WTC11 (cell line): ENCODE results near the gene ATP2B1.

Experiments used
- CTCF ChIP-seq: fragments of 200-600 bp; IDR thresholded peaks from 2 replicates; pipeline ENCODE4 v1.8.0; 2022; ENCODE audit warnings: antibody characterized with exemption
- FOXJ3 ChIP-seq: sonication (generic); formaldehyde crosslinking; IDR thresholded peaks from 2 replicates; pipeline ENCODE4 v1.9.0; 2021; ENCODE audit warnings: missing genetic modification reagents, mild to moderate bottlenecking, borderline replicate concordance
- HMGA2 ChIP-seq: fragments of 250-450 bp; sonication (Bioruptor Pico); IDR thresholded peaks from 2 replicates; pipeline ENCODE4 v1.4.0; 2021; ENCODE audit warnings: mild to moderate bottlenecking, moderate library complexity
- JUN ChIP-seq: sonication (generic); formaldehyde crosslinking; IDR thresholded peaks from 2 replicates; pipeline ENCODE4 v1.8.0; 2023; ENCODE audit warnings: mild to moderate bottlenecking, missing genetic modification reagents
- NR2C2 ChIP-seq: sonication (generic); formaldehyde crosslinking; IDR thresholded peaks from 2 replicates; pipeline ENCODE4 v1.8.0; 2022; ENCODE audit warnings: mild to moderate bottlenecking, missing genetic modification reagents
- NR3C1 ChIP-seq: sonication (generic); formaldehyde crosslinking; conservative IDR thresholded peaks from 2 replicates; pipeline ENCODE4 v1.8.1; 2023; ENCODE audit warnings: low read depth, mild to moderate bottlenecking, missing genetic modification reagents
- RELA ChIP-seq: sonication (generic); formaldehyde crosslinking; IDR thresholded peaks from 2 replicates; pipeline ENCODE4 v1.8.1; 2022; ENCODE audit warnings: missing genetic modification reagents, mild to moderate bottlenecking, borderline replicate concordance
- TEAD4 ChIP-seq: sonication (generic); formaldehyde crosslinking; IDR thresholded peaks from 2 replicates; pipeline ENCODE4 v1.8.0; 2022; ENCODE audit warnings: mild to moderate bottlenecking, missing genetic modification reagents
- ZNF138 ChIP-seq: sonication (generic); formaldehyde crosslinking; conservative IDR thresholded peaks from 2 replicates; pipeline ENCODE4 v1.8.1; 2022; ENCODE audit warnings: mild to moderate bottlenecking, moderate library complexity, missing genetic modification reagents
- ZNF425 ChIP-seq: fragments of 250-450 bp; sonication (Bioruptor Pico); conservative IDR thresholded peaks from 2 replicates; pipeline ENCODE4 v1.9.0; 2021; ENCODE audit warnings: mild to moderate bottlenecking
- TF ChIP-seq, protein P1 (sequence below): fragments of 250-450 bp; sonication (Bioruptor Pico); IDR thresholded peaks from 2 replicates; pipeline ENCODE4 v1.9.0; 2021; ENCODE audit warnings: moderate library complexity, mild to moderate bottlenecking, inconsistent platforms, borderline replicate concordance
- TF ChIP-seq, protein P2 (sequence below): sonication (generic); formaldehyde crosslinking; IDR thresholded peaks from 2 replicates; pipeline ENCODE4 v1.8.1; 2023; ENCODE audit warnings: mild to moderate bottlenecking, moderate library complexity, missing genetic modification reagents
- TF ChIP-seq, protein P3 (sequence below): sonication (generic); formaldehyde crosslinking; IDR thresholded peaks from 2 replicates; pipeline ENCODE4 v1.8.0; 2022; ENCODE audit warnings: mild to moderate bottlenecking, missing genetic modification reagents
- TF ChIP-seq, protein P4 (sequence below): sonication (generic); formaldehyde crosslinking; conservative IDR thresholded peaks from 2 replicates; pipeline ENCODE4 v1.8.1; 2022; ENCODE audit warnings: mild to moderate bottlenecking, missing genetic modification reagents

DNA sequence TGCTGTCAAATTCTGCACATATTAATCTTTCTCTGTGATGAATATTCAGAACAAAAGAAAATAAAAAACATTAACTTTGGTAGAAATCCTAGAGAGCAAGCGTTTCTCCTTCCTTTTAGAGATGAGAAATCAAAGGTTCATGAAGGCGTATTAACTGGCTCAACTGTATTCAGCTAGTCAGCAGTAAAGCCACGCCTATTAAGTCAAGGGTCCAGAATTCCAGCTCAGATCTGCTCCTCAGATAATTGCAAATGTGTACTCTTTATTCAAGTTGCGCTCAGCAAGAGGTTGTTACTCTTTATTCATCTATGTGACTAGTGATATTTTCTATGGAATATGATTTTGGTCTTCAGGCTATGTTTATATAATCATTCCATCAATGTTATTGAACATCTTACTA lies 169.7 kb downstream of the ATP2B1 start:
- TF ChIP-seq, protein P1, sequence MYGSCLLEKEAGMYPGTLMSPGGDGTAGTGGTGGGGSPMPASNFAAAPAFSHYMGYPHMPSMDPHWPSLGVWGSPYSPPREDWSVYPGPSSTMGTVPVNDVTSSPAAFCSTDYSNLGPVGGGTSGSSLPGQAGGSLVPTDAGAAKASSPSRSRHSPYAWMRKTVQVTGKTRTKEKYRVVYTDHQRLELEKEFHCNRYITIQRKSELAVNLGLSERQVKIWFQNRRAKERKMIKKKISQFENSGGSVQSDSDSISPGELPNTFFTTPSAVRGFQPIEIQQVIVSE (CRISPR knock-in tag) = no peak
- TF ChIP-seq RELA (CRISPR knock-in tag) (no peak), CTCF (no peak), HMGA2 (CRISPR knock-in tag) (no peak), JUN (CRISPR knock-in tag) (no peak), NR2C2 (no peak), TEAD4 (CRISPR knock-in tag) (no peak), ZNF425 (CRISPR knock-in tag) (no peak), FOXJ3 (no peak), NR3C1 (CRISPR knock-in tag) (no peak), ZNF138 (CRISPR knock-in tag) (no peak)
- TF ChIP-seq, protein P2, sequence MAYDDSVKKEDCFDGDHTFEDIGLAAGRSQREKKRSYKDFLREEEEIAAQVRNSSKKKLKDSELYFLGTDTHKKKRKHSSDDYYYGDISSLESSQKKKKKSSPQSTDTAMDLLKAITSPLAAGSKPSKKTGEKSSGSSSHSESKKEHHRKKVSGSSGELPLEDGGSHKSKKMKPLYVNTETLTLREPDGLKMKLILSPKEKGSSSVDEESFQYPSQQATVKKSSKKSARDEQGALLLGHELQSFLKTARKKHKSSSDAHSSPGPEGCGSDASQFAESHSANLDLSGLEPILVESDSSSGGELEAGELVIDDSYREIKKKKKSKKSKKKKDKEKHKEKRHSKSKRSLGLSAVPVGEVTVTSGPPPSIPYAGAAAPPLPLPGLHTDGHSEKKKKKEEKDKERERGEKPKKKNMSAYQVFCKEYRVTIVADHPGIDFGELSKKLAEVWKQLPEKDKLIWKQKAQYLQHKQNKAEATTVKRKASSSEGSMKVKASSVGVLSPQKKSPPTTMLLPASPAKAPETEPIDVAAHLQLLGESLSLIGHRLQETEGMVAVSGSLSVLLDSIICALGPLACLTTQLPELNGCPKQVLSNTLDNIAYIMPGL = no peak
- TF ChIP-seq, protein P3, sequence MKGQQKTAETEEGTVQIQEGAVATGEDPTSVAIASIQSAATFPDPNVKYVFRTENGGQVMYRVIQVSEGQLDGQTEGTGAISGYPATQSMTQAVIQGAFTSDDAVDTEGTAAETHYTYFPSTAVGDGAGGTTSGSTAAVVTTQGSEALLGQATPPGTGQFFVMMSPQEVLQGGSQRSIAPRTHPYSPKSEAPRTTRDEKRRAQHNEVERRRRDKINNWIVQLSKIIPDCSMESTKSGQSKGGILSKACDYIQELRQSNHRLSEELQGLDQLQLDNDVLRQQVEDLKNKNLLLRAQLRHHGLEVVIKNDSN = no peak
- TF ChIP-seq, protein P4, sequence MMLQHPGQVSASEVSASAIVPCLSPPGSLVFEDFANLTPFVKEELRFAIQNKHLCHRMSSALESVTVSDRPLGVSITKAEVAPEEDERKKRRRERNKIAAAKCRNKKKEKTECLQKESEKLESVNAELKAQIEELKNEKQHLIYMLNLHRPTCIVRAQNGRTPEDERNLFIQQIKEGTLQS = no peak
